Putamen (tissue), 1 donor: ENCODE results near the gene BRD4.

Source experiments
- DNase-seq: peaks from one replicate; pipeline ENCODE4 v3.0.0-alpha.2; 2016; ENCODE audit warnings: low spot score

Gene BRD4

DNA sequence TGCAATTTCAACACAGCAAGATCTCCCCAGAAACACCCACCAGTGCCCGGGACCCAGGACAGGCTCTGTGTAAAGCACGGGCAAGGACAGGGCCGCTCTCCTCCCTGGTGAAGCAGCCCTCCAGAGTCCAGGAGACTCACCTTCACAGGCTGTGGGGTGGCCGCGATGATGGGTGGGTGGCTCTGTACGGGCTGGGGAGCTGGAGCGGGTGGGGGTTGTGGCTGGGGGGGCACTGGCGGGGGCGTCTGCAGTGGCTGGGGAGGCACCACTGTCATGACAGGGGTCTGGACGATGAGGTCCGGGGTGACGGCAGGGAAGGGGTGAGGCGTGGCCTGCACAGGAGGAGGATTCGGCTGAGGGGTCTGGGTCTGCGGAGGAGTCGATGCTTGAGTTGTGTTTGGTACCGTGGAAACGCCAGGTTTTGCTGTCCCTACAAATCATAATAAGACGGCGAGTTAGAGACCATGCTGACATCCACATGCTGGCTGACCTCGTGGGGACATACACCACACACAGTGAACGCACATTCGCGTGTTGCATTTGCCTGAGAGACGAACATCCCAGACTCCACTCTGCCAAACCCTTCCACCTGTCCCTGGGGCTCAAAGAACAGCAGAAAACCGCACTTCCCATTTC, 67.0 kb downstream of the BRD4 start:
- DNase-seq = no peak

GRCh38 chr19:15264933-15265206, 67.5 kb downstream of the BRD4 start:
- DNase-seq = no peak

DNA sequence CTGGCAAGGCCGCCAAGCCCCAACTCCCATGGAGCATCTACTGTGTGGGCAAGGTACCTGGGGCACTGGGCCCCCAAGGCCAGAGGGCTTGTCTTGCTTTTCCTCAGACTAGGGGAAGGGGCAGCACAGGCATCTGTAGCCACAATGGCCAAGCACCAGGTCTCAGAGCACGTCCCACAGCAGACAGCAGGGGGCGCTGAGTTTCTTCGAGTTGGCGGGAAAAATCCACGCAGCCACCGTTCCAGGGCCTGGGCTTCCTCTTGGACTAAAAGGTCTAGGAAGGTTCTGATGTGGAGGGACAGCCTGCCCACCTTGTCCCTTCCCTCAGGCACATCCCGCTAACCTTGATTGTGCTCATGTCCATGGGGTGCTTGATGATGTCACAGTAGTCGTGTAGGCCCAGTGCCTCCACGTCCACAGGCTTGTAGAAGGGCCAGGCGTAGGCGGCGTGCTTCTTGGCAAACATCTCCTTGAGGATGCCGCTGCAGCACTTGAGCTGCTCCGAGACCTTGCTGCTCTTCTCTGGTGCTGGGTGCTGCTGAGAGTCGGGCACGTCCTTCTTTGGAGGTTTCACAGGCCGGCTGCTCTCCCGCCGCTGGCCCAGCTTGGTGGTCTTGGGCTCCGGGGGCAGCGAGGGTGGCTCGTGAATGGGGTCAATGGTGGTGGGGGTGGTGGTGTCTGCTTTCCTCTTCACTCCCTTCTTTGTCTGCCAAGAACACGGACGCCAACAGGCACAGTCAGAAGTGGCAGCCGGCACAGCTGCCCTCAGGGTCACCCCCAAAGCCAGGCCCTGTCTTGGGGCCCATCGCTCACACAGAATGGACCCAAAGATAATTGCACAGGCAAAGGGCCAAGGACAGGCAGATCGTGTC, 68.0 kb downstream of the BRD4 start:
- DNase-seq = no peak

GRCh38 chr19:15263361-15263985, 68.9 kb downstream of the BRD4 start:
- DNase-seq = no peak

DNA sequence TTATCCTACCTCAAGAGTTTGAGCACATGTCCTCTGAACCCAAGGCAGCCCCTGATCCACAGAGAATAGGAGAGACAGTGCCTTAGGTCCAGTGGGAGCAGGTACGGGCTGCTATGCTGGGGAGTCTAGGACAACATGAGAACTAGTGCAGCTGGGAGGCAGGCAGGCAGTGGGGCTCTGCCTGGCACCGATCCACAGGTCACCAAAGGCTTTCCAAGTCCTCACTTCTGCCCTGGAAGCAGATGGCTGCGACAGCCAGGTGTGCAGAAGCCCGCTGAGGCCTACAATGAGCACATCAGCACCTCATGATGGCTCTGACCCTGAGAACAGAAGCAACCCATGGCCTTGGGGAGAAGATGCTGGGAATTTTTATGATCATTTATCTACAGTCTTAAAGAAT, 70.3 kb downstream of the BRD4 start:
- DNase-seq = no peak

GRCh38 chr19:15260939-15261338, 71.4 kb downstream of the BRD4 start:
- DNase-seq = no peak

- DNase-seq = no peak
These were observed 72.4 kb downstream of the BRD4 start for GRCh38 chr19:15259907-15260306.

DNA sequence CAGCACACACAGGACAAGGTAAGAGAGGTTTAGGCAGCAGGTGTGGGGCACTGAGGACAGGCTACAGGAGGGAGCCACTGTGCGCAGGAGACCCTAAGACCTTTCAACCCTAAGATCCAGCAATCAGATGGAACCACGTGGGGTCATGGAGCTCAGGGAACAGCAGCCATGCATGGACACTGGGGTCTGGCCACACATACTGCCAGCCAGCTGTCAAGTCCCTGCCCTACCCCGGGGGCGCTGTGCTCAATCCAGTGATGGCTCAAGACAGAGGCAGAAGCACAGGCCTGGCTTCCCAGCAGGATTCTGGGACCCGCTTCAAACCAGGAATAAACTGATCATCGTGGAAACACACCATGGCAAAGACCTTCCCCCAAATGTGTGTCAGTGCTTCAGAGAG, 74.6 kb downstream of the BRD4 start:
- DNase-seq = no peak

DNA sequence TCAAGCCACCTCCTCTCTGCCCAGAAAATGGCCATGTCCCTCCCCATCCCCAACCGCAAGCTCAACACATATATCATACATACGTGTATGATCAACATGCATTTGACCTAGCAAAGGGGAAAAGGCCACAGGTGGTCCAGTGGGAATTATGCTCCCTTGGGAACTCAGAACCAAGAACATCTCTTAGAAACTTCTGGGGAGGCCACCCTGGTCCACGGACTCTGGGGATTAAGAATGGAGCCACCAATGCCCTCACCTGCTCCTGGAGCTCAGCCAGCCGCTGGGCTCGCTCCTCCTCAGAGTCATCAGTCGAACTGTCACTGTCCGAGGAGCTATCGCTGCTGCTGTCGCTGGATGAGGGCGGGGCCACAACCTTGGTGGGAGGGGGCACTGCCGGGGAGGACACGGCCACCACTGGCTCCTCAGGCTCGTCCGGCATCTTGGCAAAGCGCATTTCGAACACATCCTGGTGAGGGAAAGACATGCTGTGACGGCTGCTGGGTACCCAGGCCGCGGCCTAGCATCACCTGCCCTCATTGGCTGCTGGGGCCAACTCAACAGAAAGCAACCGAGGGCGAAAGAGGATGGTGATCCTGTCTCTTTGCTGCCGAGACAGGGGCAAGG, 75.5 kb downstream of the BRD4 start:
- no peak for DNase-seq

GRCh38 chr19:15255359-15255990, 76.9 kb downstream of the BRD4 start:
- DNase-seq = no peak

DNA sequence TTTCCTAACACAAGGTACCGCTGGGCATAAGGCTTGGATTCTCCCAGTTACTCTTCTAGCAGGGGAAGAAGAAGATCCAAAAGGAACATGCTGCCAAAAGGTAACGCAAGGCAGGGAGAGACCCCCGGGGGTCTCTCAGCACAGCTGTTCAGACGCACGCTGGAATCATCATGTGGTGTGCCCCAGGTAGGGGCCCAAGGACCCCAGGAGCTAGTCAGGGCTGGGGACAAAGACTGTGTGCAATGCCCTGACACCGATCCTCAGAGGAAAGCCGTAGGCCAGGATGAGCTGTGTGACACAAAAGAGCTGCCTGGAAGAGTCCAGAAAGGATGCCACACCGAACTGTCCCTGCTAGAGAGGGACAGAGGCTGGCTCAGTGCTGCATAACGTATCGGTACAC, 77.8 kb downstream of the BRD4 start:
- DNase-seq = no peak

DNA sequence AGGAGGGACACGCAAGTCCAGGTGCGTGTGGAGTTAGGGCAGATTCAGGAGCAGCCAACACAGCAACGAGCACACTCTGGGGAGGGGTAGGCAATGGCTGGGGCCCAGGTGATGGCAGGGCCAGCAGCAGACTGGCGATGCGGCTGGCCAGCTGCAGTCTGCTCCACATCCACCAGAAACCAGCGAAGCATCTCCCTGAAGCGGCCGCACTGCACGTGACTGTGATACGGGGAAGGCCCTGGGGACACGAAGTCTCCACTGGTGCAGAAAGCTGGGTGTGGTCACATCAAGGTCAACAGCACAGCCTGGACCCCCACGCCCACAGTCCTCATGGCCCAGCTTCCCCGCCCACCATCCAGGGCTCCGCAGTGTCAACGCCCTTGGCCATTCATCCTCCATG, 78.8 kb downstream of the BRD4 start:
- no peak for DNase-seq

DNA sequence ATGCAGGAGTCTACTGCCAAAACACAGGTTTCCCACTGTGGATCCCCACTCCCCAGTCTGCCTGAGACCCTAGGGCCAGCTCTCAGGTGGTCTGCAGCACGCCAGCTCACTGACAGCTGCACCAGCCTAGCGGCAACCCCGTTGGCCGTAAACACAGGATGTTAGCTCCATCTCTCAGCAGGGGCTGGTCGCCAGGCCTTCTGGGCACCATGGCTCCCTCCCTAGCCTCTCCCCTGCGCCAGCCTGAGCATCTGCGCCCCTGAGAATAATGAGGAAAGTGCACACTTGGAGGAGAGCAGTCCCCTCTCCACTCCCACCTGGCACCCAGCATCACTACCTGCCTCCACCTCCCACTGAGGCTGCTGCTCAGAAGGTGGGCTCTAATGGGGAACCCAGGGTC, 79.3 kb downstream of the BRD4 start:
- DNase-seq = no peak

- peak; percentile 55 for DNase-seq
These were observed 79.8 kb downstream of the BRD4 start for GRCh38 chr19:15252398-15253018.

- peak; percentile 22 for DNase-seq
These were observed 80.5 kb downstream of the BRD4 start for GRCh38 chr19:15251749-15252397.

DNA sequence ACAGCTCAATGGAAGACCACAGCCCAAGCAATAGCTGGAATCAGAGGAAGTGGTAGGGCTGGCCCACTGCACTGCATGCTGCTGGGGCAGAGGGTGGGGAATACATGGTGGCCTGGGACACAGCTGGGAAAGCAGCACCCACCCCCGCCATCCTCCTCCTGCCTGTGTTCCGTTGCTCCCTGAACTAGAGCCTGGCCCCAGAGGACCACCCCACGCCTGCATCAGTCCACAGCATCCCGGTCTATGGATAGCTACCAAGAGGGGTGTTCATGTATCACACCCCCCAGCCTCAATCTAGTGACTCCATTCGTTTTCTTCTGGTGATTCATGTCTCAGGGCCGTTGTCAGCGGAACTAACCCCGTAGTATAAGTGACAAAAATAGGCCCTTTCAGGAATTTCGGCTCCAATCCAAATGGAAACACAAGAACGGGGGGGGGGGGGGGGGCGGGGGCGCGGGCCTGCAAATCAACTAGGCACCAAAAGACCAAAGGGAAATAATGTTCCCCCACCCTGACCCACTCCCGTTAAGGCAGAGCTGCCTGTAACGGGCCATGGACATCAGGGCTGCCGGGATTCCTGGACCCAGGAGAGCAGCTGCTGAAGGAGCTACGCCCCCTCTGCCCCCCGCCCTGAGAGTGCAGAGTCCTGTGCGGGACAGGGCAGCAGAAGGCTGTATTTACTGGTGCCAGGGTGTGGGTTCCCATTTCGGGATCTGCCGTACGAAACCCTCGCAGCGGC, 81.2 kb downstream of the BRD4 start:
- DNase-seq = no peak

GRCh38 chr19:15250640-15250993, 81.7 kb downstream of the BRD4 start:
- DNase-seq = no peak

- peak; percentile 19 for DNase-seq
These were observed 82.2 kb downstream of the BRD4 start for GRCh38 chr19:15249972-15250639.

DNA sequence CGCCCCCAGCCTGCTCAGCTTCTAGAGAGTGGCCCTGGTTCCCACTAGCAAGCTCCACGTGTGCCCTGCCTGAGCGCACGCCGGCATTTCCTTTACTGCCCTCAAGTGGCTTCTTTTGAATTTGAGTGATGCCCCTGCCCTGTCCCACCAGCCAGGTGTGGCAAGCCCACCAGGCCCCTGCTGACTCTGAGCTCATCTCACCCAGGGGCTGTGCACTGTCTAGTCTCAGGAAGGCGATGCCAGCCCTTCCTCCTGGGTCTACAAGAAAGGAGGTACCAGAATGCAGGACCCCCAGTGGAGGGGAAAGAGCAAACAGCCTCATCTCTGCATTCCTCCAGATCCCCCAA, 82.8 kb downstream of the BRD4 start:
- DNase-seq = no peak
